Activated T-cell treated with anti-CD3 and anti-CD28 coated beads, Interleukin-2, amount 50 U/mL, for 4 hours (primary cell): ENCODE data around the gene PLB1. TPM values are rescaled to one million over a fixed set of nuclear protein-coding genes. Genes with fewer than 3 reads are reported as not detected.

Source experiments
- ATAC-seq, 2 donors: fragments of 200-7000 bp; cut with Tn5 transposase; one replicate each; pipeline ENCODE4 v1.10.0; 2021
- DNase-seq: peaks from one replicate; pipeline ENCODE4 v3.0.0-alpha.2; 2020
- H3K27me3 Mint-ChIP-seq: one replicate; pipeline ENCODE4 v1.8.0; 2021; ENCODE audit warnings: low read depth, mixed read lengths
- H3K36me3 Mint-ChIP-seq: one replicate; pipeline ENCODE4 v1.8.0; 2022; ENCODE audit warnings: mixed read lengths; ENCODE audit not compliant: insufficient read depth
- H3K4me1 Mint-ChIP-seq: one replicate; pipeline ENCODE4 v1.8.0; 2021; ENCODE audit warnings: low read depth, mixed read lengths
- H3K4me3 Mint-ChIP-seq: one replicate; pipeline ENCODE4 v1.8.0; 2021; ENCODE audit warnings: mild to moderate bottlenecking, moderate library complexity, mixed read lengths
- H3K9me3 Mint-ChIP-seq: one replicate; pipeline ENCODE4 v1.8.0; 2021; ENCODE audit warnings: mixed read lengths
- total RNA-seq, 3 donors: library from RNA; stranded (reverse); gene quantifications; one replicate each; pipeline ENCODE4 v1.2.1, GENCODE V29; 2021

Gene PLB1, protein sequence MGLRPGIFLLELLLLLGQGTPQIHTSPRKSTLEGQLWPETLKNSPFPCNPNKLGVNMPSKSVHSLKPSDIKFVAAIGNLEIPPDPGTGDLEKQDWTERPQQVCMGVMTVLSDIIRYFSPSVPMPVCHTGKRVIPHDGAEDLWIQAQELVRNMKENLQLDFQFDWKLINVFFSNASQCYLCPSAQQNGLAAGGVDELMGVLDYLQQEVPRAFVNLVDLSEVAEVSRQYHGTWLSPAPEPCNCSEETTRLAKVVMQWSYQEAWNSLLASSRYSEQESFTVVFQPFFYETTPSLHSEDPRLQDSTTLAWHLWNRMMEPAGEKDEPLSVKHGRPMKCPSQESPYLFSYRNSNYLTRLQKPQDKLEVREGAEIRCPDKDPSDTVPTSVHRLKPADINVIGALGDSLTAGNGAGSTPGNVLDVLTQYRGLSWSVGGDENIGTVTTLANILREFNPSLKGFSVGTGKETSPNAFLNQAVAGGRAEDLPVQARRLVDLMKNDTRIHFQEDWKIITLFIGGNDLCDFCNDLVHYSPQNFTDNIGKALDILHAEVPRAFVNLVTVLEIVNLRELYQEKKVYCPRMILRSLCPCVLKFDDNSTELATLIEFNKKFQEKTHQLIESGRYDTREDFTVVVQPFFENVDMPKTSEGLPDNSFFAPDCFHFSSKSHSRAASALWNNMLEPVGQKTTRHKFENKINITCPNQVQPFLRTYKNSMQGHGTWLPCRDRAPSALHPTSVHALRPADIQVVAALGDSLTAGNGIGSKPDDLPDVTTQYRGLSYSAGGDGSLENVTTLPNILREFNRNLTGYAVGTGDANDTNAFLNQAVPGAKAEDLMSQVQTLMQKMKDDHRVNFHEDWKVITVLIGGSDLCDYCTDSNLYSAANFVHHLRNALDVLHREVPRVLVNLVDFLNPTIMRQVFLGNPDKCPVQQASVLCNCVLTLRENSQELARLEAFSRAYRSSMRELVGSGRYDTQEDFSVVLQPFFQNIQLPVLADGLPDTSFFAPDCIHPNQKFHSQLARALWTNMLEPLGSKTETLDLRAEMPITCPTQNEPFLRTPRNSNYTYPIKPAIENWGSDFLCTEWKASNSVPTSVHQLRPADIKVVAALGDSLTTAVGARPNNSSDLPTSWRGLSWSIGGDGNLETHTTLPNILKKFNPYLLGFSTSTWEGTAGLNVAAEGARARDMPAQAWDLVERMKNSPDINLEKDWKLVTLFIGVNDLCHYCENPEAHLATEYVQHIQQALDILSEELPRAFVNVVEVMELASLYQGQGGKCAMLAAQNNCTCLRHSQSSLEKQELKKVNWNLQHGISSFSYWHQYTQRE (N-terminal part only)
- total RNA-seq, result under 1 TPM in 2 of 3 donors, not detected in 1; 0.05 to 0.10 TPM

DNA sequence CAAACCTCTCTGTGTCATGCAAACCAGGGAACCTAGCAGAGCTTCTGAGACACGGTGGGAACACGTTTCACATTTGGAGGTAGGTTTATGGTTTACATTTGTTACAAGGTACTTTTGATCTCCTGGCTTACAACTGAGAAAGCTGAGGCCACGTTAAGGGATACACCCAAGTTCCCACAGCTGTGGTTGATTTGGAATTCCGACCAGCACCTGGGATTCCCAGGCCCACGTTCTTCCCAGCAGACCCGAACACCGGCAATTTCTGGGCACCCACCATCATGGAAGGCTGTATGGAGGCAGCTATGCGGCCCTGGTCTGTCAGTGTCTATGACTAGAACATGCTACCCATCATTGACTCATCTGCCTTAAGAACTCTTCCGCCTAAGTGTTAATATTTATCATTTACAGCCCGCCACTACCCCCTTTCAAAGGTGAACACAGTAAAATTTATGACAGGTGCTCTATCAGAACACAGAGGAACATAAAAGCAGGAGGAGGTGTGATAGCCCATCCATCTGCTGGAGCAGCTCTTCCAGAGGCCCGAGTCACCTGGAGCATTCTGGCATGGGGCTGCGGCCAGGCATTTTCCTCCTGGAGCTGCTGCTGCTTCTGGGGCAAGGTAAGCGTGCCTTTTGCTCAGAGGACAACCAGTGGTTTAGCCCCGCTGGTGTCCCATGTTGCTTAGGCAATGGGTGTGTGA, at the start of gene PLB1:
TSS of gene PLB1 (plus strand) at position 510 of the 700 bp plus-strand sequence. CDS start at position 565, 55 bp downstream.
- no peak for DNase-seq
- Mint-ChIP-seq H3K4me1 (no peaks in the 10 kb centered on the region), H3K4me3 (no peak within 1 kb of the TSS), H3K27me3 (no peaks in the 10 kb centered on the region), H3K9me3 (no peaks in the 10 kb centered on the region), H3K36me3 (no peaks in the 10 kb centered on the region)
- no peak for ATAC-seq

DNA sequence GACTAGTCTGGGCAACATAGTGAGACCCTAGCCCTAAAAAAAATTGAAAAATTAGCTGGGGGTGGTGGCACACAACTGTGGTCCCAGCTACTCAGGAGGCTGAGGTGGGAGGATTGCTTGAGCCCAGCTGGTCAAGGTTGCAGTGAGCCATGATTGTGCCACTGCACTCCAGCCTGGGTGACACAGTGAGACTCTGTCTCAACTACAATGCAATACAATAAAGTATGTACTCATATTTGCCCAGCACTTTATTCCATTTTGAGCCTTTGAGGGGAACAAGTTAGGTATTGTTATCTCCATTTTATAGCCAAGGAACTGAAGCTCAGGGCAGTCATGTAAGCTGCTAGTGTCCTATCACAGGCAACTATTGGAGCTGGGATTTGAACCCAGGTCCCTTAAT, 49.3 kb upstream of the PLB1 start:
- Mint-ChIP-seq H3K4me3 (no peak overlapping the region), H3K36me3 (no peaks in the 10 kb centered on the region), H3K4me1 (peaks cover 56% of the 10 kb centered on the region), H3K27me3 (no peaks in the 10 kb centered on the region), H3K9me3 (peaks cover 5% of the 10 kb centered on the region)
- ATAC-seq (no peak), DNase-seq (no peak)

DNA sequence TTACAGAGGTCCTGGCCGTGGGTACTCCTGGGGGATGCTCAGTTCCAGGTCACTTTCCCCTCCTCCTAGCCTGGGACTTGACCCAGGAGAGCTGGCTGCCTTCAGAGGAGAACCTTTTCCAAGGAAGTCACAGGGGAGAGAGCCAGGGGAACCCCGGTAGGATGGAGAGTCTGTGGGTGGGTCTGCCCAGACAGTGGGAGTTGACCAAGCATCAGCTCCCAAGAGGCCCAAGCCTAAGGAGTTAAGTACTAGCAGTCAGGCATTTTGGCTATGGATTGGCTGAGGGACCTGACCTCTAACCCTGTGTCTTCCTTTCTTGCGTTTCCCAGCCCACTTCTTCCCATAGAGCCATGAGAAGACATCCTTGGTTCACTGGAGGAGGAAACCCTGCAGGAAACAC, 48.8 kb upstream of the PLB1 start:
- no peak for ATAC-seq
- no peaks in the 10 kb centered on the region for H3K27me3 Mint-ChIP-seq
- no peak overlapping the region for H3K4me3 Mint-ChIP-seq
- H3K9me3 Mint-ChIP-seq, result no peaks in the 10 kb centered on the region
- H3K4me1 Mint-ChIP-seq, result peaks cover 53% of the 10 kb centered on the region
- no peaks in the 10 kb centered on the region for H3K36me3 Mint-ChIP-seq
- no peak for DNase-seq

DNA sequence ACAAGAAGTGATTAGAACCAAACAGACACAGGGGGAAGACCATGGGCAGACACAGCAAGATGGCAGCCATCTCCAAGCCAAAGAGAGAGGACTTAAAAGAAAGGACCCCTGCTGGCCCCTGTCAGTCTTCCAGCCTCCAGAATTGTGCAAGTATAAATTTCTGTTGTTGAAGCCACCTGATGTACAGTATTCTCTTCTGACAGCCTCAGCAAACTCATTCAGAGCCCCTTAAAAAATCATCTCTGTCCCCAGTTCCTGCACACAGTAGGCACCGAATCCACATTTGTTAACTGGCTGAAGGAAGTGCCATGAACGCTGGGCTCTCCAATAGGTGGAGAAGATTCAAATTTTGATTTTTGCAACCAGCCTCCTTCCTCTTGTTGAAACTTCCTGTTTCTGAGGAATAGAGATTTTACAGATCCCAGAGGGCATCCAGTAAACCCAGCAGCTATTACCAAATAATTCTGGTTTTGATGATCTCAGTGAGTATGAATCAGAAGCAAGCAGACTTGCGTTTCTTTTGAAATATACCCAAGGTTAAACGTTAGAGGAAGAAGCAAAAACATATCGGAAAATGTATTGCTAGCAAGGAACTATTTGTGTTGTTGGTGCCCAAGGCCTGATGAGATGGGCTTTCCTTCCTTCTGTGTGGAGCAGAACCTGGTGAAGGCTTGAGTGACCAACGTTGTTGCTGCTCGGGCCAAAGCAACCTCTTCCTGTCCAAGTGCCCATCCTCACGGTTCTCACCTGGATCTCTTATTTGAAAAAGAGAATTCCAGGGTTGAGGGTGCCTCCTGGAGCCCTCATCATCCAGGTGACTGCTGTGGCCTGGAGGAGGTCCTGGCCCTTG, 47.7 kb upstream of the PLB1 start:
- no peaks in the 10 kb centered on the region for H3K27me3 Mint-ChIP-seq
- no peaks in the 10 kb centered on the region for H3K36me3 Mint-ChIP-seq
- no peaks in the 10 kb centered on the region for H3K9me3 Mint-ChIP-seq
- DNase-seq, result no peak
- H3K4me1 Mint-ChIP-seq, result peaks cover 55% of the 10 kb centered on the region
- no peak overlapping the region for H3K4me3 Mint-ChIP-seq
- no peak for ATAC-seq

DNA sequence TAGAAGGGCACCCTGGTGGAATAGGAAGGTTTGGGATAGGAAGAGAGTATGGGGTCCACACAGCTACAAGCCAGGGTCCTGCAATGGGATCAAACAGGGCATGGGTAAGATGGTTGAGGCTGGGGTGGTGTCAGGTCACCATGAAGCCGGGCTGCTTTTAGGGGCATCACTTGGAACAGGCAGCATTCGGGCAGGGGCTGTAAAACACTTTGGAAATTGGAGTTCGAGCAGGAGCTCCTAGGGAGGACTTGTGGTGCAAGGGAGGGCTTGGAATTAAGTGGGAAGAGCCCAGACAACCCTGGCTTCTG, 47.1 kb upstream of the PLB1 start:
- ATAC-seq, result no peak

DNA sequence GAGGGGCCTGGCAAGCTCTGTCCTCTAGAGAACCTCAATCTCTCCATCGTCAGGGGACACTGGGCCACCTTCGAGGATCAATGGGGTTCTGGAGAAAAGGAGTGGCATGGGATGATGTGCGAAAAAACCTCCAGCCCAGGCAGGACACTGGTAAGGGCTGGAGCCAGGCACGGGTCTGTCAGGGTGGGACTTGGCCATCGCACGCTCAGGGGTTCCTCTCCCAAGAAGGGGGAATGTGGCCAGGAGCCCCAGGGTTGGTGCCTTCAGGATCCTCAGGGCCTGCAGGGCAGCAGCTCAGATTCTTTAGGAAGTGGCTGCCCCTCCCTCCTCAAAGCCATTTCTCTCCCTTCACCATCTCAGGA, 46.8 kb upstream of the PLB1 start:
- Mint-ChIP-seq H3K36me3 (no peaks in the 10 kb centered on the region), H3K4me3 (no peak overlapping the region), H3K27me3 (no peaks in the 10 kb centered on the region), H3K4me1 (peaks cover 55% of the 10 kb centered on the region), H3K9me3 (no peaks in the 10 kb centered on the region)
- no peak for ATAC-seq
- no peak for DNase-seq

More for the DNA sequence above, 47.1 kb upstream of the PLB1 start:
- H3K4me3 Mint-ChIP-seq, result no peak overlapping the region
- no peaks in the 10 kb centered on the region for H3K9me3 Mint-ChIP-seq
- H3K27me3 Mint-ChIP-seq, result no peaks in the 10 kb centered on the region
- H3K36me3 Mint-ChIP-seq, result no peaks in the 10 kb centered on the region
- peaks cover 55% of the 10 kb centered on the region for H3K4me1 Mint-ChIP-seq
- no peak for DNase-seq

DNA sequence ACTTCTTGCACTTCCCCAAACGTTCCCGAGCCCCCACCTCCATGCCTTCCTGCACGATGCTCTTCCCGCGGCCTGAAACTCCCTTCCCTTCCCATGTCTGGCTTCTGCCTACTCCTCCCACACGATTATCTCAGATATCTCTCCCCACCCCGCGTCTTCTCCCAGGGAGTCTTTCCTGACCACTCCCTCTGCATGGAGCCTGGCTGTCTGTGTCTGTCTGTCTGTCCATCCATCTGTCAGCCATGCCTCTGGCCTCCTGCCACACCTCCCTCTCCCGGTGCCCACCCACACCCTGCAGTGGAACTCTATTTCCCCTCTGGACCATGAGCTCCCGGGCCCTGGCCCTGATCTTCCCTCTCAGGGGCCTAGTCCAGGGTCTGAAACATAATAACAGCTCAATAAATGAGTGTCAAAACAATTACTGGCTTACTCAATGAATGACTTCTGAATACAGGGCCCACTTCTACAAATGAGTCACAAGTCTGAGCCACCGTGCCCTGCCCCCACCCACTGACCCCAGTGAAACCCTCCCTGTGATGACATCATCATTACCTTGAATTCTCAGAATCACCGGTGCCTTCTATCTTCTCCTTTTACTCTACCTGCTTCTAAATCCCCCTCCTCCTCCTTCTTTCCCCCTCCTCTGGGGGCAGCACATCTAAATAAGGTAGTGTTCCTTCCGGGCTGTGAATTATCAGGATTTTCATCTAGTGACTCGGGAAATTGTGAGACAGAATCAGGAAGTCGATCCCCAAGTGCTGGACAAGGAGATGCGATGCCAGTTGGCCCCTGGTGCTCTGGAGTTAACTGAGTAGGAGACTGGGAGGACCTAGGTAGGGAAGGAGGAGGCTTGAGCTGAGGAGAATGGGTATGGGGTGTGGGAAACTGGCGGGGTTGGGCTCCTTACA, 46.1 kb upstream of the PLB1 start:
- DNase-seq (peak; percentile 77), ATAC-seq (peak; percentile 74)
- no peaks in the 10 kb centered on the region for H3K9me3 Mint-ChIP-seq
- no peaks in the 10 kb centered on the region for H3K27me3 Mint-ChIP-seq
- H3K4me3 Mint-ChIP-seq, result peak overlapping the region; percentile 58
- H3K36me3 Mint-ChIP-seq, result no peaks in the 10 kb centered on the region
- peaks cover 55% of the 10 kb centered on the region for H3K4me1 Mint-ChIP-seq

DNA sequence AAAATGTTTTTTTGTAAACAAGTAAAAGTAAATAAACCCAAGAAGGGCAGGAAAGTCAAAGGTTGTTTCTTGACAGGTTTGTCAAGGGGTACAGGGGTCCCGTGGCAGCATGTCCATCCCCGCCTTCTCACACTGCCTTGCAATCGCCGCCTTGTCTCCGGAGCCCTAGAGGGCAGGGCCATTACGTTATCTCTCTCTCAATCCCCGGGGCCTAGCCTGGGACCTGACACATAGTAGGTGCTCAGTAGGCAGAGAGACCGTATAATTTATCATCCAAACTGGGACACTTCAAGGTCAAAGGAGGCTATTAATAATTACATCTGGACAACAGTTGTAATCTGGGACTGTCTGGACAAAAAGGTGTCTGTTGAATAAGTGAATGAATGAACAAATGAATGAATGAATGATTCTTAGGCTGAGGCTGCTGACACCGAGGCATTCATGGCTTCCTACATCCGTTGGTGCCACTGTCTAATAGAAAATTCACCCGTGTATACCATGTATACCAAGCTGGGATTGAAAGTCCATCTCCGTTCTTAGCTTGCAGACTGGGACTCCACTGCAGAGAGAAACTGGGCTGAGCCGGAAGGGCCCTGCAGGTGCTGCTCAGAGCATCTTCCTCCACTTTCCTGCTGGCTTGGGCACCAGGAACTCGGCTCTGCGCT, 44.8 kb upstream of the PLB1 start:
- H3K4me3 Mint-ChIP-seq, result no peak overlapping the region
- H3K36me3 Mint-ChIP-seq, result no peaks in the 10 kb centered on the region
- peaks cover 45% of the 10 kb centered on the region for H3K4me1 Mint-ChIP-seq
- H3K27me3 Mint-ChIP-seq, result no peaks in the 10 kb centered on the region
- no peaks in the 10 kb centered on the region for H3K9me3 Mint-ChIP-seq
- ATAC-seq (no peak), DNase-seq (no peak)

DNA sequence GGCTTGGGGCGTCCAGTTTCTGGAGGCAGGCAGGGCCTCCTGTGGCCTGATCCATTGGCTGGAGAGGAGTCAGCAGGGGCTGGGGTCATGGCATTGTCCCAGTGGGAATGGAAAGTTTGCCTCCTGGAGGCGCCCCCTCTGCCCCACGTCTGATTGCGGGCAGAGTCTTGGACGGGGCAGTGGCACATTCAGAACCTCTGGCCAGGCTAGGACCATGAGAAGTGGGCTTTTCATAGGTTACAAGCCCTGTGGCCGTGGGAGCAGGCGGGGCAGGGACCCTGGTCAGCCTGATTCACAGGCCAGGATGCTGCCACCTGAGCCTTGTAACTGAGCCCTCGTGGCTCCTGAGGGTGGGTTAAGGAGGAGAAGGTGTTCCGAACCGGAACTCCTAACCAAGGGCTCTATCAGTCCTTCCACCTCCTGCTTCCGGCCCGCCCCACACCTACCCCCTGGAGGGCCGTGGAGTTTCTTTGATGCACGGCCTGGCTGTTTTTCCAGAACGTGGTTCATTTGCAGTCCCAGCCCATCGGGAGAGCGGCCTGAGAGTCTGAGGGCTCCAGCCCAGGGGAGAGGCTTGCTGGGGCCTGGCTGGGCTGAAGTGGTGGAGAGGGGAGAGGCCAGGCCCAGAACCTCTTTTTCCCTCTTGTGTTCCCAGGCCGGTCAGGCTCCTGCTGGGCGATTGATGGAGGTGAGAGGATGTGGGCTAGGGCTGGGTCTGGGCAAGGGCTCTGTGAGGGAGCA, 43.9 kb upstream of the PLB1 start:
- Mint-ChIP-seq H3K4me1 (peaks cover 40% of the 10 kb centered on the region), H3K27me3 (no peaks in the 10 kb centered on the region), H3K36me3 (no peaks in the 10 kb centered on the region), H3K4me3 (no peak overlapping the region), H3K9me3 (no peaks in the 10 kb centered on the region)
- ATAC-seq, result no peak
- DNase-seq, result no peak

DNA sequence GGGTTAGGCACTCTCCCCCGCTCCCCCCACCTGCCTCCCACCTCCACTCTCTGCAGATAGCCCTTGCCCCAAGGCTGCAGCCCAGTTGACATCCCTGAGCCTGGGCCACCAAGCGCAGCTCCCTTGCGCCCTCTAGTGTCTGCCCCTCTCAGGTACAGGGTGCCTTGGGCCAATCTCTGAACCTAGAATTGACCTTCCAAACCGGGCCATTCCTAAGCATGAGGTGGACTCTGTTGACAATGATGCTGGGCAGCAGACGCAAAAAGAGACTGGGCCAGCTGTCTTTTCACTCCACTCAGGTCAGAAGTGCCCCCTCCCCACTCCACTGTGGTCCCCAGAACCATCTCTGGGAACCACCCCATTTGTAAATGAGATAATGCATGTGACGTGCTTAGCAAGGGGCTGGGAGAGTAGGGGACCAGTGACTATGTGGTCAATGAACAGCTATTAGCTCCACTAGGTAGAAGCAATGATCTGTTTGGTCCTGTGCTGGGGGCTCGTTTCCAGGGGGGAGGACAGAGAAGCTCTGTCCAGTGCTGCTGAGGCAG, 43.3 kb upstream of the PLB1 start:
- H3K9me3 Mint-ChIP-seq, result no peaks in the 10 kb centered on the region

DNA sequence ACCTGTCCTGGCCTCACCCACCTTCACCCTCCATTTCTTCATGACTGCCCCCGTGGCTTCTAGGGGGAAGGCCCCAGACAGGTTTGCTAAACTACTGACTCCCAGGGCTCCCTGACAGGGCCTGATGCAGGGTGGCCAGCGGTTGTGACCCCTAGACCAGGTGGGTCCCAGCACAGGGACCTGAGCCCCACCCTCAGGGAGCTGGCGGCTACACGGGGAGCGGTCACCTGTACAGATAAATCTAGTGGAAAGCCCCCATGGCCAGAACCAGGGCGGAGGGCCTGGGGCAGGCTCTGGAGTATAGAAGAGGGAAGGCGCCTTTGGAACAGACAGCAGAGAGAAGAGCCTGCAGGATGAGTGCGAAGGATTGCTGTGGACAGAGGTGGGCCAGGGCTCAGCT, 42.5 kb upstream of the PLB1 start:
- H3K4me3 Mint-ChIP-seq, result no peak overlapping the region
- peaks cover 30% of the 10 kb centered on the region for H3K4me1 Mint-ChIP-seq
- H3K27me3 Mint-ChIP-seq, result no peaks in the 10 kb centered on the region
- no peaks in the 10 kb centered on the region for H3K9me3 Mint-ChIP-seq
- ATAC-seq (no peak), DNase-seq (no peak)
- H3K36me3 Mint-ChIP-seq, result no peaks in the 10 kb centered on the region

More for the DNA sequence above, 43.3 kb upstream of the PLB1 start:
- Mint-ChIP-seq H3K27me3 (no peaks in the 10 kb centered on the region), H3K36me3 (no peaks in the 10 kb centered on the region), H3K4me3 (no peak overlapping the region), H3K4me1 (peaks cover 37% of the 10 kb centered on the region)
- ATAC-seq, result peak; percentile 64 to 70
- peak; percentile 83 for DNase-seq
